OCI-LY7 (cell line): ENCODE results near the gene WWOX.

Source experiments
- CTCF ChIP-seq: fragments of 200-600 bp; sonication (generic); conservative IDR thresholded peaks from 2 replicates; pipeline ENCODE4 v1.5.1; 2014; ENCODE audit warnings: mild to moderate bottlenecking, antibody characterized with exemption, low read length, moderate library complexity, mixed read lengths
- EZH2phosphoT487 ChIP-seq: fragments of 200-600 bp; sonication (generic); IDR thresholded peaks from 2 replicates; pipeline ENCODE4 v1.6.1; 2018; ENCODE audit warnings: low read depth, borderline replicate concordance, mild to moderate bottlenecking, mixed run types, antibody characterized with exemption, low read length, moderate library complexity, mixed read lengths

GRCh38 chr16:78925083-78925767 lies 825.8 kb downstream of the WWOX start:
- peak; percentile 81 for TF ChIP-seq CTCF
- TF ChIP-seq EZH2phosphoT487, result no peak
